HS-5 (cell line): ENCODE data around the gene HTR4.
"Not testable (repeated sequence)": the region's sequence is repeated elsewhere in the genome, so short reads cannot be mapped to it uniquely, and the experiment has no call there.

Experiments used
- DNase-seq: peaks from one replicate; pipeline ENCODE4 v3.0.0-alpha.2; 2012; ENCODE audit warnings: low read depth

HTR4 gene

GRCh38 chr5:148474025-148474511 lies 180.3 kb downstream of the HTR4 start:
- no peak for DNase-seq

DNA sequence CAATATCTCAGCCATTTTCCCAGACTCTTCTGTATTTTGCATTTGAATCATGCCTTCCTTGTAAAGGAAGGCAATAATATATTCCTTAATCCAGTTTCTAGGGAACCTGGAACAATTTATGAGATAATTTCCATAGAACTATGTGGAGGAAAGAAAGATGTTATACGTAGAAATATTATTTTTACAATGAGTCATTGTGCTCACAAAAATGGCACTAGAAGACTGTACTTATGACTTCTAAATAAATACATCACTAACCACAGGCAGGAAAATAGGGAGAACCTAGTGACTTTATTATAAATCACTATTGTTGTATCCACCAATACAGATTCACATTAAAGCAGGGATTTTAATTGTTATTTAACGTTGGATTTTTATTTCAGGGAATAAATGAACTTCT lies 182.9 kb downstream of the HTR4 start:
- DNase-seq, result no peak

GRCh38 chr5:148469501-148469935 lies 184.8 kb downstream of the HTR4 start:
- no peak for DNase-seq

DNA sequence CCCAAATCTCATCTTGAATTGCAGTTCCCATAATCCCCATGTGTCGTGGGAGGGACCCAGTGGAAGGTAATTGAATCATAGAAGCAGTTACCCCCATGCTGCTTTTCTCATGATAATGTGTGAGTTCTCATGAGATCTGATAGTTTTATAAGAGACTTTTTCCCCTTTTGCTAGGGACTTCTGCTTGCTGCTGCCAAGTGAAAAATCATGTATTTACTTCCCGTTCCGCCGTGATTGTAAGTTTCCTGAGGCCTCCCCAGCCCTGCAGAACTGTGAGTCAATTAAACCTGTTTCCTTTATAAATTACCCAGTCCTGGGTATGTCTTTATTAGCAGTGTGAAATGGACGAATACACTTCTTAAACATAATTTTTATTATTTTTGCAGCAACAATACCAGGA lies 185.6 kb downstream of the HTR4 start:
- not testable (repeated sequence) for DNase-seq

DNA sequence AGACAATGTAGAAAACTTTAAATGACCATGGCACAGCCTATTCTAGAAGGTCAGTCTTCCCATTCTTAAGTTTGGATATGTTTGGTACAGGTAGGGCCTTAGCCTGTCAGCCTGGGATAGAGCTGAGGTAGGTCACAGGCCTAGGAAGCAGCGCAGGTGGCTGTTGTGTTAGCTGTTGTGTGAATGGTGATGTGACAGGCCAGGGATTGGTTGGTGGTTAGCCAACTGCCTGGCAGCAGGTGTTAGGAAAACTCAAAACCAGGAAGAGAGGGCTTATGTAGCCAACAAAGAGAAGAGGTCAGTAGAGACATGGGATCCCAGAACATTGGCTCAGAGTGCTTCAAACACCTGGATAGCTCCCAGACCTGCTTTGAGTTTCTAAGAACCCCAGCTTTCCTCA lies 186.4 kb downstream of the HTR4 start:
- DNase-seq, result no peak

GRCh38 chr5:148466236-148466580 lies 188.1 kb downstream of the HTR4 start:
- DNase-seq, result no peak

- DNase-seq, result no peak
Measured at GRCh38 chr5:148465381-148466235, 188.7 kb downstream of the HTR4 start.

- DNase-seq, result no peak
Measured at GRCh38 chr5:148459669-148460068, 194.7 kb downstream of the HTR4 start.

DNA sequence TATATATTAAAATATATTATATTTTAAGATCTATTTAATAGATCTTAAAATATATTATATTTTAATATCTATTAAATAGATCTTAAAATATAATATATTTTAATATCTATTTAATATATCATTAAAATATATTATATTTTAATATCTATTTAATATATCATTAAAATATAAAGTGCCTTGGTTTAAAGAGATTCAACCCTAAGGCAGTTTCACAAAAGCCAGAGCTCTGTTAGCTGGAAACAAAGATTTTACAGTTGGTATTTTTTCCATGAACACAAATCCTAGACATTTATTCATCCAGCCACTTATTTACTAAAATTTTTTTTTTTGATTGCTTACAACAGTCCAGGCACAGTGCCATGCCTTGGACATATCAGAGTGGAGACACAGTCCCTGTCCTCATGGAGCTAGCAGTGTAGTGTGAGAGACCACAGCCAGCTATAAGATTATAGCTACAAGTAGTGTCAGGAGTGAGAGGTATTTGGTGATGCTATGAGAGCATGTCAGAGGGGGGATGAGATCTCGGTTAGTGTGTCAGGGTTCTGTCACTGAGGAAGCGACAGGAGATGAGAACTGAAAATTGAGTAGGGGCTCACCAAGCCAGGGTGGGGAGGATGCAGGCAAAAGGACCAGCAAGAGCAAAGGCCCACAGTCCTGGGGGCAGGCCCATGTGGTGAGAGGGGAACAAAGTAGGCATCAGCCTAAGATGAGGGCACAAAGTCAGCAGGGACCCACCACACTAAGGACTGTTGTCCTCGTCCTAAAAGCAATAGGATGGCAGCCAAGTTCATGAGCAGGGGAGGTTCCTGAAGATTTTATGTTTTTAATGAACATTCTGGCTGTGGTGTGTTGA lies 196.1 kb downstream of the HTR4 start:
- DNase-seq, result no peak

- DNase-seq, result no peak
Measured at GRCh38 chr5:148457183-148457620, 197.1 kb downstream of the HTR4 start.

- DNase-seq, result no peak
Measured at GRCh38 chr5:148455185-148455584, 199.1 kb downstream of the HTR4 start.

DNA sequence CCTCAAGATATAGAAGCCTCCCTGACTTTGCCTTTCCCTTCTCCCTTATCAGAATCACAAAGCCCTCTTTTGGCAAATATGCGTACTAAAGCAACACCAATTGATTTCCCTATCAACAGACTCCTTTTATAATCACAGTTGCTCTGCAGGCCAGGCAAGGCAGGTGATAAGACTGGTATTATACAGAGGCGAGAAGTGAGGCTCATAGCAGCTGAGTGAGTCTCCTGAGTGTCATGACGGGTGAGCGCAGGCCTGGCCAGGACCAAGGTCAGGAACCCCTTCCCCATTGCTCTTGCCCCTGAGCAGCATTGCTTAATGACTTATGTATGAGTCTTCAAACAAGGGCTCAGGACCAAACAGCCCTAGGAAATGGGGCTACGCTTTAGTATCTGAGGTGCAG lies 199.8 kb downstream of the HTR4 start:
- no peak for DNase-seq

GRCh38 chr5:148452499-148453193 lies 201.7 kb downstream of the HTR4 start:
- no peak for DNase-seq

GRCh38 chr5:148446611-148447010 lies 207.7 kb downstream of the HTR4 start:
- DNase-seq, result no peak

DNA sequence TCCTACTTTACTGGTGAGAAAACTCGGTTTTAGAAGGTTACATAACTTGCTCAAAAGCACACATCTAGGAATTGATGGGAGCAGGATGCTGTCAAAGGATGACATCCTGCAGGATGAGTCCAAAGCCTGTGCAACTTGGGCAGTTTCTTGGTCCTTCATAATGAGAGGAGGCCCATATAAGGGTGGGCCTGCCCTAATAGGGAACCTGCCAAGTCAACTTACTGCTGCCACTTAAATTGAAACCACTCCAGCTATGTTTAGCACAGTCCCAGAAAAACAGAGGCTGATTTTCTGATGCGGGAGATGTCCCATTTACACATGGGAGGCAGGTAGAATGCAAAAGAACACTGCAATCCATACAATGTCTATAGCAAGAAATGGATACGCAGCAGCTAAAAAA lies 208.7 kb downstream of the HTR4 start:
- no peak for DNase-seq

DNA sequence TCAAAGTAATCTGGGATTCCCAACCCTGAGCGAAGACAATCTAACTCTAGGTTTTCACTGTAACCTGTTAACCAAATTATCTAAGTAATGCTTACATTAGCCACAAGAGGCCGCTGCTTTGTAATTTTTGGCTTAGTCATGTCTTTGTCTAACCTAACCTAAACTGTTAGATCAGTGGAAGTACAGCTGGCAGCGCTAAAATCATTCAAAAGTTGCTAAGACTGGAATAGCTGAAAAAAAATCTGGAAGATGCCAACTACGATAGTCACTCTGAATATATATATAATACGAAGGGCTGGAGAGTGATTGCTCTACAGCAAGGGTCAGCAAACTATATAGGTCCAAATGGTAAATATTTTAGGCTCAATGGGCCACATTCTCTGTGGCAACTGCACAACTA lies 210.3 kb downstream of the HTR4 start:
- DNase-seq, result peak; percentile 42

DNA sequence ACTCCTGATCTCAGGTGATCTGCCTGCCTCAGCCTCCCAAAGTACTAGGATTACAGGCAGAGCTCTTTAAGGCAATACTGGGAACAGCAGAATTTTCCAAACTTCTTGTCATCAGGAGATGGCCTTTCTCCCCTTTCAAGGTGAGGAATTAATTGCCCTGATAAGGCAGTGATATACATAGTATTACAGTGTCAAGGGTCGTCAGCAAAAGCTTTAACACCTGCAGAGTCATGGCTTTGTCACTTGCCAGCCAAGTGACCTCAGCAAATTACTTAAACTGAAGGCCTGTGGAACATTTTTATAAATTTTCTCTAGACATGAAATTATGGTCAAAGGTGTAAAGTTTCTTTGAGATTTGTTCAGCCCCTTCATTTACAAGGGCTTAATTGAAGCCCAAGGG lies 211.1 kb downstream of the HTR4 start:
- DNase-seq, result no peak

DNA sequence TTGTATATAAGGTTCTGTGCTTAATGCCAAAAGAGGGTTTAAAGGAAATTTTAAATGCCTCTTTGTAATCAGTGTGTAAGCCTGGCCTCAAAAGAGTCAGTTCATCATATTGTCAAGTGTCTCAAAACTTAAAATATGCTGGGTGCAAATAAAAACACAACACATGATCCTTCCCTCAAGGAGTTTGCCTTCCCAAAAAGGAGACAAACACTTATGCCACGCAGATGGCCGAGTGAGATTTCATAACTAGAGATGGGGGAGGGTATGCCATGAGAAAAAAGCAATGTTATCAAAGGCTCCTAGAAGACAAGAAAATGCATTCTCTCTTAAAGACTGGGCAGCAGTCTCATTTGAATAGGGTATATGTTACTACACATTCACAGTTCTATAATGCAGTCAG lies 215.4 kb downstream of the HTR4 start:
- no peak for DNase-seq

DNA sequence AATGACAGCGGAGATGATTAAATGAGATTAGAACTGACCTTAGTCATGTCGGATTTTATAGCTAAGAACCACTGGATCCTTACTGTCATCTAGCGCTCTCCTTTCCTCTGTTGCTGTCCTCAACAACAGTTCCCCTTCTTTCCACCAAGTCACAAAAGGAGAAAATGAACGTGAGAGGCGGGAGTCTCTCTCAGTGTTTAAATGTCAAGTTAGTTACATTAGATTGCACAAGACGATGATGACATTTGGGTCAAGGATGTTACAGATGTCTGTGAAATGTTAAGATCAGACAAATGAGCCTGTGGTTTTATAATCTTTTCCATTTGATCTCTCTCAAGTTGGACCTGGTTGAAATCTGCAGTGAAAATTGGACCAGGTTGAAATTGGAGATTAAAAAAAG lies 217.1 kb downstream of the HTR4 start:
- no peak for DNase-seq

GRCh38 chr5:148436029-148436428 lies 218.3 kb downstream of the HTR4 start:
- no peak for DNase-seq

DNA sequence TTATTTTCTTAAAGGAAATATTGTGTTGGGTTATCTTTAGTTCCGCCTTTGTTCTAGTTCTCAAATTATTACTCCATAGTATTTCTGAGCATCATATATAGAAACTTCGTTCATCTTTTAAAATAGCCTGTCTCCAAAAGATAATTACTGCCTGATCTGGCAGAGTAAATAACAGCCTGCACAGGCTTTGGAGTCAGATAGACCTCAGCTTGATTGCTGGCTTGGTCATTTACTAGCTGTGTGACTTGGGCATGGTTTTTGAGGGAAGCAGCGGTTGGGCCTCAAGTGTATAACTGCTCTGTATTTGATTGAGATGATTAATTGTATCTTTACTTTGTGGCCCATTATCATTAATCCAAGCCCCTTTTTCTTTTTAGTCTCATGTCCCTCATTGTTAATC lies 220.5 kb downstream of the HTR4 start:
- no peak for DNase-seq
